HG03280 (cell line): ENCODE measurements around the gene HSPA9.

ENCODE experiments used
- ATAC-seq: cut with Tn5 transposase; IDR thresholded peaks from one replicate; pipeline ENCODE4 v1.9.1; 2021; ENCODE audit warnings: mild to moderate bottlenecking, moderate library complexity; ENCODE audit not compliant: unreplicated experiment

HSPA9 gene

GRCh38 chr5:138565100-138565821 is 9.9 kb downstream of the HSPA9 start:
- ATAC-seq: no peak

GRCh38 chr5:138564242-138564641 is 11.0 kb downstream of the HSPA9 start:
- no peak for ATAC-seq

- ATAC-seq: no peak
Observed at GRCh38 chr5:138563340-138564118, 11.7 kb downstream of the HSPA9 start.

DNA sequence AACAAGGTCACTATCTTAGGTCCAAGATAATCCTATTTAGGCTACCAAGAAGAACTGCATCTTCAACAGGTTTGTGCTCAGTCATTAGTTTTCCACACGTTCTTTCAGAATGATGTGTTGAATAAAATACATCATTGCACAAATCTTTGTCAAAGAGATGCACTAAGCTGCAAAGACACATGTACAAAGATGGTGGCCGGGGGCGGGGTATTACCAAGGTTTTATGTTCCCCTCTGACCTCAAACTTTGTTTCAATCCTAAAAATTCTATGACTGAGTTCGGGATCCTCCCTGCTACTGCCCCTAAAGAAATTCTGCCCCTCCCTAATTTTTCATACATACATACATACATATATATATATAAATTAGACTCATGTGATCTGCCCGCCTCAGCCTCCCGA is 14.2 kb downstream of the HSPA9 start:
- no peak for ATAC-seq

DNA sequence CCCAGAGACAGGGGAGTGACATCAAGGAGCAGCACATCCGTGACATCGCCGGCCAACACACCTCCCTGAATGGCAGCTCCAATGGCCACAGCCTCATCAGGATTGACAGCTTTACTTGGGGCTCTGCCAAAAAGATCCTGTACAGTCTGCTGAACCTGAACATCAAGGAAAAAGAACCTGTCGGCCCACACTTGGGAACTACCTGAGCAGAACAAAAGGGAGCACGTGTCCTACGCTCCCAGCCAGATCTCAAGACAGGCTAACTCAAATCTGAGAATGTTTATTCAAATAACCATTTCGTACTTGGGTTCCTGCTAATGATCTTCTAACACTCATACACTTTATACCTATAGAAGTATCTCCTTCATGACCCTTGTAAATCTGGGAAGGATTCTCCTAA is 15.3 kb downstream of the HSPA9 start:
- ATAC-seq: no peak

- ATAC-seq: no peak
Observed at GRCh38 chr5:138557677-138558076, 17.5 kb downstream of the HSPA9 start.

GRCh38 chr5:138554143-138554542 is 21.1 kb downstream of the HSPA9 start:
- ATAC-seq: no peak

DNA sequence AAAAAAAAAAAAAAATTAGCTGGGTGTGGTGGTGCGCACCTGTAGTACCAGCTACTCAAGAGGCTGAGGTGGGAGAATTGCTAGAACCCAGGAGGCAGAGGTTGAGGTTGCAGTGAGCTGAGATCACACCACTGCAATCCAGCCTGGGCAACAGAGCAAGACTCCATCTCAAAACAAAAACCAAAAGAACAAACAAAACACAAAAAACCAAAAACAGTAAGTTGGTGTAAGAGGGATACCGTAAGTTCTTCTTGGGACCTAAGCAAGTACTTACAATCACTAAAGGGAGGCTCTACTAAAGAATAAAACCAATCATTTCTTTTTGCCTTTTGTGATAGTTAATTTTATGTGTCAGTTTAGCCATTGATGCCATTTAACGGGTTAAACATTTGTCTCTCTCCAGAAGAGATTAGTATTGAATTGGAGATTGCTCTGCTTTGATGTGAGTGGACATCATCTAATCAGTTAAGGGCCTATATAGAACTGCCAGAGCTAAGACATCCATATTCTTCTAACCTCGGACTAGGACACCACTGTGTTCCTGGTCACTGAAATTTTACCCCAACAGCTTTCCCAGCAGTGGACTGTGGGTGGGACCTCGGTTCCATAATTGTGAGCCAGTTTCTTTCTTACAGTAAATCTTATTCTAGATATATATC is 21.6 kb downstream of the HSPA9 start:
- ATAC-seq: no peak

DNA sequence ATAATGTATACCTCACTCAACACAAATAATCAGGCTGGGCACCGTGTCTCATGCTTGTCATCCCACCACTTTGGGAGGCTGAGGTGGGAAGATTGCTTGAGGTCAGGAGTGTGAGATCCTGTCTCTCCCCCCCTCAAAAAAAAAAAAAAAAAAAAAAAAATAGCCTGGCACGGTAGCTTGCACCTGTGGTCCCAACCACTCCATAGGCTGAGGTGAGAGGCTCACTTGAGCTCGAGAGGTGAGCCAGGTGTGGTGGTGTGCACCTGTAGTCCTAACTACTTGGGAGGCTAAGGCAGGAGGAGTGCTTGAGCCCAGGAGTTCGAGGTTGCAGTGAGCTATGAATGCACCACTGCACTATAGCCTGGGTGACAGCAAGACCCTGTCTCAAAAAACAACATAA is 22.5 kb downstream of the HSPA9 start:
- no peak for ATAC-seq

DNA sequence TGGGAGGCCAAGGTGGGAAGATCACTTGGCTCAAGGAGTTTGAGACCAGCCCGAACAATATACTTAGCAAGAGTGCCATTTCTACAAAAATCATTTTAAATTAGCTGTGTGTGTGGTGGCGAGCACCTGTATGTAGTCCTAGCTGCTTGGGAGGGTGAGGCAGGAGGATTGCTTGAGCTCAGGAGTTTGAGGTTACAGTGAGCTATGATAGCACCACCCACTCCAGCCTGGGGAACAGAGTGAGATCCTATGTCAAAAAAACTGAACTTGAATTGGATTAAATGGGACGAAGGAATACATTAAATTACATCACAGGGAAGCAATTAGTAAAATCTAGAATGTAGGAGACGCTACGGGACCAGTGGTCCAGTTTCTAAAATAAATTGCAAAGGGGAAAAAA is 25.8 kb downstream of the HSPA9 start:
- no peak for ATAC-seq

DNA sequence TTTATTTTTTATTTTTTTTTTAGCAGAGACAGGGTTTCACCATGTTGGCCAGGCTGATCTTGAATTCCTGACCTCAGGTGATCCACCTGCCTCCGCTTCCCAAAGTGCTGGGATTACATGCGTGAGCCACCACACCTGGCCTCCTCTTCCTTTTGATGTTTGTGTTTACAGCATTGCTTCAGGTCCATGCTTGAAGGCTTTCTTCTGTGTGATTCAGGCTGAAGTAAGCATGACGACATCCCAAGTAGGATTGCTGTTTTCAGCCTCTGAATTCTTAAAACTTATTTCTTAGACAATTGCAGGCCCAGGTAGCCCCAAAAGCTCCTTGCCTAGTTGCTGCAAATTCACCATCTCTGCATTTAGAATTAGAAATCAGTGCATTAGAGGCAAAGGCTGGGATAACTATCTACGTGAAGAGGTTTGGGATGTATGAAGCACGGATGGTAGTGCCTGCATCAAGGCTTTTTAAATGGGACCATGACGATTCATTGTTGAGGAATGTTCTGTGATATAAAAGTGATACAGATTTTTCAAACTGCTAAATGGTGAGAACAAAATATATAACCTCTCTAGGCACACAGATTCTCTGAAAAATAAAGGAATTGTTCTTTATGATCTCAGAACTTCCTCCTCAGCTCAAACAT is 29.2 kb downstream of the HSPA9 start:
- ATAC-seq: no peak

DNA sequence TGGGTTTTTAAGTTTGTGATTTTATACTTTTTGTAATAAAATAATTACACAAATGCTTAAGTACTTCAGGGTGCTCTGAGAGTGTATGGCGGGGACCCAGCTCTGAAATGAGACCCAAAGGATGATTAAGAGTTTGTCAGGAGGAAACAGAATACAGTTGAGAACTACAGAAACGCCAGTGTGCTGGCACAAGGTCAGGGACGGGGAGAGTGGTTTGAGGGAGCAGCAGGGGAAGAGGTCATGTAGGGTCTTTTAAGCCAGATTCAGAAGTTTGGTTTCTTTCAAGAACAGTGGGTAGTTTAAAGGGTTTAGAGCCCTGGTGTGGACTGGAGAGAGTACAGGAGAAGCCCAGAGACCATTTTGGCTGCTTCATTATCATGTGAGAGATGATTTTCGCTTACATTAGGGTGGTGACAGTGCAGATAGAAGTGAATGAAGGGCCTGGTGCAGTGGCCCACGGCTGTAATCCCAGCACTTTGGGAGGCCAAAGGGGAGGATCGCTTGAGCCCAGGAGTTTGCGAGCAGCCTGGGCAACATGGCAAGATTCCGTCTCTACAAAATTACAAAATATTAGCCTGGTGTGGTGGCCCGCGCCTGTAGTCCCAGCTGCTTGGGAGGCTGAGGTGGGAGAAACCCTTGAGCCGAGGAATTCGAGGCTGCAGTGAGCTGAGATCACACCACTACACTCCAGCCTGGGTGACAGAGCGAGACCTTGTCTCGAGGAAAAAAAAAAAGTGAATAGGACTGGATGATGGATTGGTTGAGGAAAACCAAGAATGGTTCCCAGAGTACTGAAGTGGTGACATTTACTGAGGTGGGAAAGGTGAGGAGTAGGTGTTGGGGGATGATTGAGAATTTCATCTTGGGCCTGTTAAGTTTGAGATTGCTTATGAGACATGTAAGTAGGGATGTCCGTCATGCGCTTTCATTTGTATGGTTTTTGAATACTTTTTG is 30.7 kb downstream of the HSPA9 start:
- ATAC-seq: no peak

- peak; percentile 42 for ATAC-seq
Observed at GRCh38 chr5:138543730-138544104, 31.5 kb downstream of the HSPA9 start.

- ATAC-seq: peak; percentile 92
Observed at GRCh38 chr5:138542956-138543729, 32.1 kb downstream of the HSPA9 start, which contains the start of gene ETF1. Gene ETF1, minus strand, starts transcription at chr5:138543236. Its CDS starts 318 bp downstream, at chr5:138542918.

GRCh38 chr5:138542180-138542955 is 32.8 kb downstream of the HSPA9 start:
- no peak for ATAC-seq

GRCh38 chr5:138541511-138542179 is 33.6 kb downstream of the HSPA9 start:
- no peak for ATAC-seq

- no peak for ATAC-seq
Observed at GRCh38 chr5:138539791-138540190, 35.4 kb downstream of the HSPA9 start.

- ATAC-seq: no peak
Observed at GRCh38 chr5:138538943-138539627, 36.1 kb downstream of the HSPA9 start.
